Stimulated activated CD4-positive, alpha-beta T cell treated with anti-CD3 and anti-CD28 coated beads, Interleukin-4, amount 100 ng/mL, for 48 hours (primary cell): ENCODE results near the gene ZC3H6.
"Not testable (repeated sequence)": the region's sequence is repeated elsewhere in the genome, so short reads cannot be mapped to it uniquely, and the experiment has no call there.

ENCODE experiments used
- DNase-seq, 2 donors: peaks; one replicate each; pipeline ENCODE4 v3.0.0-alpha.2; 2020; ENCODE audit warnings: low read depth in 2 of 2

Gene ZC3H6

GRCh38 chr2:112332123-112332696, 56.8 kb downstream of the ZC3H6 start:
- DNase-seq, result no peak

DNA sequence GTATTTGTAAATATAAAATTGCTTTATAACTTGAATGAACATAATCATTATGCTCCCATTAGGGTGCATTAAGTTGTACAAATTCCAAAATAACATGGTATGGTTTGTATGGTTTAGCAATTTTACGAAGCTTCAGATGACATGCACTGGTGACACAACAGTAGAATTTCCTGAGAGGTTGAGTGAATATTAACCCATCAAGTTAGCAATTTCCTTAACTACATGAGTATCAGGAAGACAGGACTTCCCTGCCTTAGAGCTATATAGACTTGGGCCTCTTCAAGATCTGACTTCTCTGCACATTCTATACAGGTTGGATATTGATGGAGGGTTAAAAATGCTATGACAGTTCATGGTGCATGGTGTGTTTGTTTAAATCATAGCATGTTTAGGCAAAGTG, 60.2 kb downstream of the ZC3H6 start:
- DNase-seq, result no peak

GRCh38 chr2:112339986-112340385, 64.6 kb downstream of the ZC3H6 start:
- no peak for DNase-seq

- no peak for DNase-seq
Observed at GRCh38 chr2:112340475-112341267, 65.3 kb downstream of the ZC3H6 start.

GRCh38 chr2:112342067-112342550, 66.7 kb downstream of the ZC3H6 start:
- DNase-seq, result no peak

- no peak for DNase-seq
Observed at GRCh38 chr2:112343827-112344585, 68.6 kb downstream of the ZC3H6 start.

DNA sequence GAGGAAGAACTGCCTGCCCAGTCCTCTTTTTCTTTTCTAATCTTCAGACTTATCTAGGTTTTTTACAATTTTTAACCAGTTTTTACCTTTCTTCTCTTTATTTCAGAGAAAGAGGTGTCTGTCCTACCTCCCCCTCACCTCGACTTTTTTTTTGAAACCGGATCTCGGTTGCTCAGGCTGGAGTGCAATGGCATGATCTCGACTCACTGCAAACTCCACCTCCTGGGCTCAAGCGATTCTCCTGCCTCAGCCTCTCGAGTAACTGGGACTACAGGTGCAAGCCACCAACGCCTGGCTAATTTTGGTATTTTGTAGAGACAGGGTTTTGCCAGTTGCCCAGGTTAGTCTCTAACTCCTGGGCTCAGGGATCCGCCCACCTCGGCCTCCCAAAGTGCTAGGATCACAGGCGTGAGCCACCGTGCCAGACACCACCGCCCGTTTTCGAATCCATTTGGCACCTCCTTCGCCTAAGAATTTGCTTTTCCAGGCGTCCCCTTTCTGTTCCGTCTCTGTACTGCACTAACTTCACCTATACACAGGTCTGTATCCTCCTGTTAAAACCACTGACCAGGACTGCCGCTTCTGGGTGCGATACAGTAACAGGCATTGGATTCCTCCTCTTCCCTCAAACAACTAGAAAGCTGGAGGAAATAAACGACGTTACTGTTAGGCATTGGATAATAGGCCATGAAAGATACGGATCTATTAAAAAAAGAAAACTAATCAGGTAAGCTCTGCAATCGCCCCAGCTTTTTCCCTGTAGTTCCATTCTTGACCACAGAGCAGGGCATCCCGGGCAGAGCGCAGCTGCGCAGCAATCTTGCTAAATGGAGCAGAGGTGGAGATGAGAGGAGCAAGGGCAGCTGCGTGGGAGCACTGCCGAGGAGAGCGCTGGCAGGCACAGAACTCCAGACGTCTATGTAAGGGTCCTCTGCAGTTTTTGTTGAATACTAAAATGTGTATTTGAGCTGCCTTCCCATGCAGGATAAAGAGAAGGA, 69.9 kb downstream of the ZC3H6 start:
- DNase-seq, result no peak

- not testable (repeated sequence) for DNase-seq
Observed at GRCh38 chr2:112352292-112352691, 76.9 kb downstream of the ZC3H6 start.

- not testable (repeated sequence) for DNase-seq
Observed at GRCh38 chr2:112352809-112353603, 77.6 kb downstream of the ZC3H6 start.

DNA sequence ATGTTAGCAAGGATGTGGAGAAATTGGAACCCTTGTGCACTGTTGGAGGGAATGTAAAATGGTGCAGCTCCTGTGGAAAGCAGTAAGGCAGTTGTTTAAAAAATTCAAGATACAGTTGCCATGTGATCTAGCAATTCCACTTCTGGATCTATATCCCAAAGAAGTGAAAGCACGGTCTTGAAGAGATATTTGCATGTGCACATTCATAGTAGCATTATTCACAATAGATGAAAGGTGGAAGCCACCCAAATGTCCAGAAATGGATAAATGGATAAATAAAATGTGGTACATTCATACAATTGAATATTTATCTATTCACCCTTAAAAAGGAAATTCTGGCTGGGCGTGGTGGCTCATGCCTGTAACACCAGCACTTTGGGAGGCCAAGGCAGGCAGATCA, 78.9 kb downstream of the ZC3H6 start:
- DNase-seq, result not testable (repeated sequence)

- not testable (repeated sequence) for DNase-seq
Observed at GRCh38 chr2:112360055-112360454, 84.7 kb downstream of the ZC3H6 start.
